Neural cell (in vitro differentiated cells): ENCODE results near the gene TCEAL8. TPM values are rescaled to one million over a fixed set of nuclear protein-coding genes. Genes with fewer than 3 reads are reported as not detected.

ENCODE experiments used
- H2AFZ ChIP-seq: fragments of 200-600, 300-800 bp; sonication (generic), shearing (Covaris generic); 2 replicates; pipeline ENCODE4 v1.6.0; 2014; ENCODE audit warnings: low read depth, mild to moderate bottlenecking, antibody characterized with exemption, low read length, moderate library complexity
- H3F3A ChIP-seq: fragments of 200-600 bp; shearing (Covaris generic); 2 replicates; pipeline ENCODE4 v1.6.1; 2016; ENCODE audit warnings: mild to moderate bottlenecking, moderate library complexity, mixed read lengths, antibody characterized with exemption, low read length; ENCODE audit not compliant: insufficient read depth, poor library complexity, severe bottlenecking
- H3K27ac ChIP-seq: fragments of 200-600, 300-800 bp; sonication (generic), shearing (Covaris generic); 2 replicates; pipeline ENCODE4 v1.5.1; 2014; ENCODE audit warnings: mild to moderate bottlenecking, low read length, moderate library complexity
- H3K27me3 ChIP-seq: fragments of 300-800, 200-600 bp; sonication (generic), shearing (Covaris generic); 2 replicates; pipeline ENCODE4 v1.6.0; 2014; ENCODE audit warnings: mild to moderate bottlenecking, low read depth, low read length, moderate library complexity; ENCODE audit not compliant: insufficient read depth
- H3K36me3 ChIP-seq: fragments of 300-800, 200-600 bp; sonication (generic), shearing (Covaris generic); 2 replicates; pipeline ENCODE4 v1.5.1; 2014; ENCODE audit warnings: mild to moderate bottlenecking, antibody characterized with exemption, low read length, moderate library complexity; ENCODE audit not compliant: insufficient read depth
- H3K4me2 ChIP-seq: fragments of 300-800, 200-600 bp; sonication (generic), shearing (Covaris generic); 2 replicates; pipeline ENCODE4 v1.6.0; 2014; ENCODE audit warnings: mild to moderate bottlenecking, low read length
- H3K4me3 ChIP-seq: fragments of 300-800, 200-600 bp; sonication (generic), shearing (Covaris generic); 2 replicates; pipeline ENCODE4 v1.5.1; 2014; ENCODE audit warnings: mild to moderate bottlenecking, low read length, moderate library complexity
- H3K79me2 ChIP-seq: fragments of 200-600 bp; shearing (Covaris generic); replicated peaks from 2 replicates; pipeline ENCODE4 v1.6.0; 2014; ENCODE audit warnings: mild to moderate bottlenecking, low read length, moderate library complexity; ENCODE audit not compliant: insufficient read depth
- H3K9ac ChIP-seq: fragments of 300-800, 200-600 bp; sonication (generic), shearing (Covaris generic); 2 replicates; pipeline ENCODE4 v1.6.1; 2016; ENCODE audit warnings: mild to moderate bottlenecking, low read length, mixed read lengths
- H3K9me2 ChIP-seq: fragments of 200-600 bp; shearing (Covaris generic); 2 replicates; pipeline ENCODE4 v1.6.1; 2016; ENCODE audit warnings: mild to moderate bottlenecking, low read length, mixed read lengths; ENCODE audit not compliant: insufficient read depth
- H3K9me3 ChIP-seq: fragments of 200-600, 300-800 bp; sonication (generic), shearing (Covaris generic); 2 replicates; pipeline ENCODE4 v1.6.1; 2016; ENCODE audit warnings: mild to moderate bottlenecking, mixed run types, low read length, moderate library complexity, mixed read lengths
- H4K20me1 ChIP-seq: fragments of 200-600 bp; shearing (Covaris generic); 2 replicates; pipeline ENCODE4 v1.6.1; 2016; ENCODE audit warnings: mild to moderate bottlenecking, mixed run types; ENCODE audit not compliant: insufficient read depth
- EP300 ChIP-seq: fragments of 450-650 bp; conservative IDR thresholded peaks from 2 replicates; pipeline ENCODE4 v1.6.1; 2014; ENCODE audit warnings: antibody characterized with exemption, mild to moderate bottlenecking, moderate library complexity; ENCODE audit not compliant: poor library complexity, severe bottlenecking
- EZH2 ChIP-seq: fragments of 200-600, 300-800 bp; shearing (Covaris generic), sonication (generic); IDR thresholded peaks from 2 replicates; pipeline ENCODE4 v1.6.1; 2014; ENCODE audit warnings: antibody characterized with exemption, low read length, borderline replicate concordance, mild to moderate bottlenecking; ENCODE audit not compliant: insufficient read depth, poor library complexity, severe bottlenecking
- MXI1 ChIP-seq: fragments of 450-650 bp; conservative IDR thresholded peaks from 2 replicates; pipeline ENCODE4 v1.6.1; 2014; ENCODE audit warnings: antibody characterized with exemption, mild to moderate bottlenecking; ENCODE audit not compliant: poor library complexity, severe bottlenecking
- POLR2AphosphoS5 ChIP-seq: IDR thresholded peaks from 2 replicates; pipeline ENCODE4 v1.6.1; 2012
- RAD21 ChIP-seq: fragments of 450-650 bp; conservative IDR thresholded peaks from 2 replicates; pipeline ENCODE4 v1.6.1; 2014; ENCODE audit warnings: antibody characterized with exemption, mild to moderate bottlenecking, moderate library complexity
- SMC3 ChIP-seq: fragments of 450-650 bp; conservative IDR thresholded peaks from 2 replicates; pipeline ENCODE4 v1.6.1; 2014; ENCODE audit warnings: antibody characterized with exemption, mild to moderate bottlenecking, moderate library complexity; ENCODE audit not compliant: poor library complexity
- TAF1 ChIP-seq: IDR thresholded peaks from 2 replicates; pipeline ENCODE4 v1.6.1; 2012; ENCODE audit warnings: low read depth
- polyA plus RNA-seq: library from polyadenylated mRNA; depleted of rRNA; stranded (reverse); fragments of >200 nt; gene quantifications from 2 replicates; pipeline ENCODE4 v1.2.3, GENCODE V29; 2014
- TF ChIP-seq, protein P1 (sequence below): fragments of 450-650 bp; IDR thresholded peaks from 2 replicates; pipeline ENCODE4 v1.5.1; 2014; ENCODE audit warnings: antibody characterized with exemption, mild to moderate bottlenecking, moderate library complexity; ENCODE audit not compliant: poor library complexity, severe bottlenecking
- TF ChIP-seq, protein P2 (sequence below): IDR thresholded peaks from 2 replicates; pipeline ENCODE4 v1.6.1; 2012; ENCODE audit warnings: borderline replicate concordance

Gene TCEAL8
- polyA plus RNA-seq, 1 donor from 2014 or later, result 167 TPM

GRCh38 chrX:103253608-103254007, 1.3 kb downstream of the TCEAL8 start:
- Histone ChIP-seq H2AFZ (no peak overlapping the region), H3K9me2 (no peaks in the 10 kb centered on the region), H3K27ac (peak overlapping the region; percentile 97), H3K4me2 (peak overlapping the region; percentile 82), H3K79me2 (no peaks in the 10 kb centered on the region), H3K36me3 (no peaks in the 10 kb centered on the region), H4K20me1 (no peaks in the 10 kb centered on the region), H3K9me3 (no peaks in the 10 kb centered on the region), H3K9ac (peak overlapping the region; percentile 93), H3K27me3 (no peaks in the 10 kb centered on the region), H3F3A (no peaks in the 10 kb centered on the region), H3K4me3 (peak overlapping the region; percentile 75)
- TF ChIP-seq EP300, result no peak
- TF ChIP-seq, protein P1, sequence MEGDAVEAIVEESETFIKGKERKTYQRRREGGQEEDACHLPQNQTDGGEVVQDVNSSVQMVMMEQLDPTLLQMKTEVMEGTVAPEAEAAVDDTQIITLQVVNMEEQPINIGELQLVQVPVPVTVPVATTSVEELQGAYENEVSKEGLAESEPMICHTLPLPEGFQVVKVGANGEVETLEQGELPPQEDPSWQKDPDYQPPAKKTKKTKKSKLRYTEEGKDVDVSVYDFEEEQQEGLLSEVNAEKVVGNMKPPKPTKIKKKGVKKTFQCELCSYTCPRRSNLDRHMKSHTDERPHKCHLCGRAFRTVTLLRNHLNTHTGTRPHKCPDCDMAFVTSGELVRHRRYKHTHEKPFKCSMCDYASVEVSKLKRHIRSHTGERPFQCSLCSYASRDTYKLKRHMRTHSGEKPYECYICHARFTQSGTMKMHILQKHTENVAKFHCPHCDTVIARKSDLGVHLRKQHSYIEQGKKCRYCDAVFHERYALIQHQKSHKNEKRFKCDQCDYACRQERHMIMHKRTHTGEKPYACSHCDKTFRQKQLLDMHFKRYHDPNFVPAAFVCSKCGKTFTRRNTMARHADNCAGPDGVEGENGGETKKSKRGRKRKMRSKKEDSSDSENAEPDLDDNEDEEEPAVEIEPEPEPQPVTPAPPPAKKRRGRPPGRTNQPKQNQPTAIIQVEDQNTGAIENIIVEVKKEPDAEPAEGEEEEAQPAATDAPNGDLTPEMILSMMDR, result no peak
- no peak for TF ChIP-seq MXI1

GRCh38 chrX:103250977-103251376, 4.0 kb downstream of the TCEAL8 start:
- Histone ChIP-seq H4K20me1 (no peaks in the 10 kb centered on the region), H3K79me2 (no peaks in the 10 kb centered on the region)

More at GRCh38 chrX:103250977-103251376, 4.0 kb downstream of the TCEAL8 start:
- no peak overlapping the region for H3K4me2 ChIP-seq
- no peak overlapping the region for H2AFZ ChIP-seq
- no peak overlapping the region for H3K9ac ChIP-seq
- no peaks in the 10 kb centered on the region for H3F3A ChIP-seq
- no peak overlapping the region for H3K27ac ChIP-seq
- TF ChIP-seq, protein P1, result no peak
- TF ChIP-seq SMC3 (no peak), RAD21 (no peak), MXI1 (no peak), TAF1 (no peak), POLR2AphosphoS5 (no peak), EP300 (no peak), EZH2 (no peak)
- TF ChIP-seq, protein P2, sequence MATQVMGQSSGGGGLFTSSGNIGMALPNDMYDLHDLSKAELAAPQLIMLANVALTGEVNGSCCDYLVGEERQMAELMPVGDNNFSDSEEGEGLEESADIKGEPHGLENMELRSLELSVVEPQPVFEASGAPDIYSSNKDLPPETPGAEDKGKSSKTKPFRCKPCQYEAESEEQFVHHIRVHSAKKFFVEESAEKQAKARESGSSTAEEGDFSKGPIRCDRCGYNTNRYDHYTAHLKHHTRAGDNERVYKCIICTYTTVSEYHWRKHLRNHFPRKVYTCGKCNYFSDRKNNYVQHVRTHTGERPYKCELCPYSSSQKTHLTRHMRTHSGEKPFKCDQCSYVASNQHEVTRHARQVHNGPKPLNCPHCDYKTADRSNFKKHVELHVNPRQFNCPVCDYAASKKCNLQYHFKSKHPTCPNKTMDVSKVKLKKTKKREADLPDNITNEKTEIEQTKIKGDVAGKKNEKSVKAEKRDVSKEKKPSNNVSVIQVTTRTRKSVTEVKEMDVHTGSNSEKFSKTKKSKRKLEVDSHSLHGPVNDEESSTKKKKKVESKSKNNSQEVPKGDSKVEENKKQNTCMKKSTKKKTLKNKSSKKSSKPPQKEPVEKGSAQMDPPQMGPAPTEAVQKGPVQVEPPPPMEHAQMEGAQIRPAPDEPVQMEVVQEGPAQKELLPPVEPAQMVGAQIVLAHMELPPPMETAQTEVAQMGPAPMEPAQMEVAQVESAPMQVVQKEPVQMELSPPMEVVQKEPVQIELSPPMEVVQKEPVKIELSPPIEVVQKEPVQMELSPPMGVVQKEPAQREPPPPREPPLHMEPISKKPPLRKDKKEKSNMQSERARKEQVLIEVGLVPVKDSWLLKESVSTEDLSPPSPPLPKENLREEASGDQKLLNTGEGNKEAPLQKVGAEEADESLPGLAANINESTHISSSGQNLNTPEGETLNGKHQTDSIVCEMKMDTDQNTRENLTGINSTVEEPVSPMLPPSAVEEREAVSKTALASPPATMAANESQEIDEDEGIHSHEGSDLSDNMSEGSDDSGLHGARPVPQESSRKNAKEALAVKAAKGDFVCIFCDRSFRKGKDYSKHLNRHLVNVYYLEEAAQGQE, result no peak
- H3K36me3 ChIP-seq, result no peaks in the 10 kb centered on the region
- H3K4me3 ChIP-seq, result no peak overlapping the region
- H3K9me3 ChIP-seq, result no peaks in the 10 kb centered on the region
- H3K9me2 ChIP-seq, result no peaks in the 10 kb centered on the region
- H3K27me3 ChIP-seq, result no peaks in the 10 kb centered on the region
